ENCODE measurements around the gene KRTAP20-1.

KRTAP20-1 gene, protein sequence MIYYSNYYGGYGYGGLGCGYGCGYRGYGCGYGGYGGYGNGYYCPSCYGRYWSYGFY

DNA sequence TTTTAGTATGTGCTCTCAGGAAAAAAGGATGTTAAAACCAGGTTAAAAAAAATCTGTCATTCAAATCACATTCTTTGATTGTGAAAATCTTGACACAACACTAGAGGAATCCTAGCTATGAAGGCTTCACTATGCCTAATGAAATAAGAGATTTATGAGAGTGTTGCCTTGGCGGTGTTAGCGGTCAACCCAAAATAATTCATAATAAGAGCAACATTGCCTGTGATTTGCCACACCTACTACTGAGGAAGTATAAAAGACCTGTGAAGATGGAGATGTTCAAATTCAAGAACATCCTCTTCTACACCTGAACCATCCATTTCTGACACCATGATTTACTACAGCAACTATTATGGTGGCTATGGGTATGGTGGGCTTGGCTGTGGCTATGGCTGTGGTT, at the start of gene KRTAP20-1:
Gene KRTAP20-1, plus strand, starts transcription at position 301 of the 400 bp plus-strand sequence. Its CDS starts 30 bp downstream, at position 331.
- DNase-seq = no peak

DNA sequence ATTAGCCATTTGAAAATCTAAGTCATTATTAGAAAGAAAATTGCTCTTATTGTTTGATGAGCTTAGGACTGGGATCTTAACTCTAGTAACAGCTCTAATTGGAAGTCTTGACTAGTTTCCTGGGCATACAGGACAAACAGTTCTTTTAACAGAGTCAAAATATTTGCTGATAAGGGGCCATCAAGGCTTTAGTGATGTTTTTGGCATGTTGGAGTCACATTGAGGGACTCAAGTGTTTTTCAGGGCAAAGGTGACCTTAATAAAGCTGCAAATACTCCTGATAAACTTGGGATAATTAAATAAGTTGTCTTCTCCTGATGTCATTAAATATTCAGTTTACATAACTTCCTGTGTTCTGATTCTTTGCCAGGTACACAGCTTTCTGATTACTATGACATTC, 48.6 kb upstream of the KRTAP20-1 start:
- DNase-seq = no peak

DNA sequence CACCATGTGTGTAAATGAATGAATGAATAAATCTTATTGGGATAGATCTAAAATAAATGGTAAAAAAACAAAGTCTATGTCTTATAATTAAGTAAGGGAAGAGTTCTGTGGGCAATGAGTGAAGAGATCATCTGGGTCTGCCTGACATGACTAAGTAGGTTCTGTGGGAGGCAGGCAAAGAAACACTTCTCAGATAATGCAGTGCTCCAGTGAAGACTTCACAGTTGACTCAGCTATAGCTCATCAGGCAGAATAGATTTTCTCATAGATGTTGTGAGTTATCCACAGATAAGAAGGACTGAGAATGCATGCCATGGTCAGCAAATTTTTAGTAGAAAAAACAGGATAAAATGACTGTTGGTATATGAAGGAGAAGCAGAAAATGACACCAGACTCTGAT, 38.5 kb upstream of the KRTAP20-1 start:
- DNase-seq = no peak

DNA sequence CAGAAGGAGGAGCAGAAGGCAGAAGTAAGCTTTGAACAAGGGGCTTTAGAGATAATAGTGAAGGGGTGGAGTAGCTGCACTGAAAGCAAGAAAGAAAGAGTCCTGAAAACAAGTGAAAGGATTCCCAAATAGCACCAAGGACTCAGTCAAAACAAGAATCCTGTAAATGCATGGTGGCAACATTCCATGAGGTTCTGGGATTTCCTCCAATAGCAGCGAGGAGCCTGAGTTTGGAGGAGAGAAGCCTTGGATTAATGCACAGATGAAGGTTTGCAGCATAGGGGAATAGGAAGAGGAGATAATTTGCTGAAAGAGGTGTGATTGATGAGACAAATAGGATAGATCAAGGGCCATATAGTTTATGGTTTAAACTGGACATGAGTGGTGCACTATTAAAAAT, 36.9 kb upstream of the KRTAP20-1 start:
- no peak for DNase-seq

DNA sequence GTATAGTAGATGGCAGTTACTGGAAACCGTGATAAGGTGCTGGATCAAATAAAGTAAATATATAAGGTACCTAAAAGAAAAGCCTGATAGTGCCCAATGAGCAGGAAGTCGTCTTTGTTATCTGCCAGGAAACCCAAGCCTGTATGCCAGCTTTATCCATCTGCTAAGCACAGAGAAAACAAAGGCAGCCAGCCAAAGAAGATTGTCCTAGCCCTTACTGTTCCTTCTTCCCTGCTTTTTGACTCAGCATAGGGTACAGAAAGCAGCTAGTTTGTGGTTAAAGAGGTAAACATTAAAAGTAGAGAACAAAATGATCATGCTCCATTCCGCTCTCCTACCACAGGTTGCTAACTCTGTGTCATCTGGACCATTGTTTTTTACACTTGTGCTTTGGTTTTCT, 36.1 kb upstream of the KRTAP20-1 start:
- no peak for DNase-seq

DNA sequence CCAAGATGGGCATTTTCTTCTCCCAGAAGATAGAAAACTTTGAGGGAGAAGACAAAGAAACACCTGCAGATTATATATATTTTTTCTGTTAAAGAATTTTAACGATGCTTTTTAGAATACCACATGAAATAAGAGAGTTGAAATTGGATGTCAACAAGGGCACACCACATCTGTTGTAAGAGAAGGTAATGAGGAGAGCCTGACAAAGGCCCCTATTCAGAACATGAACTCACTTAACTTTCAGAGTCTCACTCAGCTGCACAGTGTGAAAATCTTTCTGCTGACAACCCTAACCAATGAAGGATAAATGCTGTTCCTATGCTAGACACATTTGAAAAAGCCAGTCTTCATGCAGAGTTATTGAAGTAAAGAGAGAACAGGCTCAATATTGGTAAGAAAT, 33.4 kb upstream of the KRTAP20-1 start:
- DNase-seq = no peak

DNA sequence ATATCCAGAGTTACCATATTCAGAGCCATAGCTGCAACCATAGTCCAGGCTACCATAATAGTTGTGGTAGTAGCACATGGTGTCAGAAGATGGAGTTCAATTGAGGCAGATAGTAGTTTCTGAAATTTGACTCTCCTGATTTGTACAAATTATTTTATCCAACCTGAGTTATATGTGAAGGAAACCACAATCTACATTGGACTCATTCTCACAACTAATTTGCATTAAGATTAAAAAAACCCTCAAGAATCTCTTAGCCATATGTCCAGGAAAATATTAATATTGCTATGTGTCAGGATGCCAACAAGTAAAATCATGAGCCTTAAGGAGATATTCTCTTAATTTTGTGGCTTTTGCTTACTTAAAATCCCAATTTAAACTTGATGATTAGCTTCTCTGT, 25.9 kb upstream of the KRTAP20-1 start, which contains the start of gene KRTAP22-2:
Gene KRTAP22-2, minus strand, starts transcription at position 101 of the 400 bp plus-strand sequence.
- DNase-seq = no peak

DNA sequence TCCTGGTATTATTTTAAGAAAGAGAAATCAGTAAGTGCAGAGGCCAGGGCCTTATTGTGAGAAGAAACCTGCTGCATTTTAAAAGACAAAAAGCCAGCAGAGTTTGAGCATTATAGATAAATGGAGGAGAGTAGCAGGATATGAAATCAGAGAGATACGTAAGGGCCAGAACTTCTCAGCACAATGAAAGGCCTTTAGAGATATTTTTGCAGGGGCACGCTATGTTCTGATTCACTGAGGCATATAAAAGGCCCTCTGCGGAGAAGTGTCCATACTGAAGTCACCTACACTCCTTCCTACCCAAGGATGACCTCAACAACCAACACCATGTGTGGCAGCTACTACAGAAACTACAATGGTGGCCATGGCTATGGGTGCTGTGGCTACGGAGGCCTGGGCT, 24.1 kb upstream of the KRTAP20-1 start, which contains the start of gene KRTAP6-3:
Gene KRTAP6-3, plus strand, starts transcription at position 301 of the 400 bp plus-strand sequence. Its CDS starts 6 bp downstream, at position 307.
- no peak for DNase-seq

DNA sequence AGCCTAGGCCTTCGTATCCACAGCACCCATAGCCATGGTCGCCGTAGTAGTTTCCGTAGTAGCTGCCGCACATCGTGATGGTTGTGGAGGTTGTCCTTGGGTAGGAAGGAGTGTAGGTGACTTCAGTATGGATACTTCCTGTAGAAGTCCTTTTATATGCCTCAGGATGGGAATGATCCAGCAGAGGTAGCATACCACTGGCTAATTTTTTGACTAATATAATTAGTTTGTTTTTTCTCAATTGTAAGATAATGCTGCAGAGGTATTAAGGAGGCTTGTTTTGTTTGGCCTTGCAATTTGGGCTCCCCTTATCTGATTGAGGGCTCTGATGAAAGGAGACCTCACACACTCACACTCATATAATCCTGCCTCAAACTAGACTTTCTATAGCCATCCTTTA, 17.4 kb upstream of the KRTAP20-1 start, which contains the start of gene KRTAP6-2:
Gene KRTAP6-2, minus strand, starts transcription at position 101 of the 400 bp plus-strand sequence. Its CDS starts 28 bp downstream, at position 73.
- DNase-seq = no peak

DNA sequence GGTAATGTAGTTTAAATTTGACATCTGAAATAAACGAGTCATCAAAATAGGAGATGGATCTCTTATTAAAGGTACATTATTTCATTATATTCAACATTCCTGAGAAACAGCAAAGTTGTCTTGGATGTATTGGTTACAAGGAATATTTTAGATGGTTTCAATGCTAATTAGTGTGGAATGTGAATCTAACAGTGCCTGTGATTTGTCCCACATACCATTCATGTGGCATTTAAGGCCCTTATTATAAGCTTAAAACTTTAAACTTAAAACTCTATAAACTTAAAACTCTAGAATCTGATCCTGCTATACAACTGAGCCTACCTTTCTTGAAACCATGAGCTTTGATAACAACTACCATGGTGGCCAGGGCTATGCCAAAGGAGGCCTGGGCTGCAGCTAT, 15.4 kb upstream of the KRTAP20-1 start, which contains the start of gene KRTAP22-1:
Gene KRTAP22-1, plus strand, starts transcription at position 301 of the 400 bp plus-strand sequence.
- no peak for DNase-seq

DNA sequence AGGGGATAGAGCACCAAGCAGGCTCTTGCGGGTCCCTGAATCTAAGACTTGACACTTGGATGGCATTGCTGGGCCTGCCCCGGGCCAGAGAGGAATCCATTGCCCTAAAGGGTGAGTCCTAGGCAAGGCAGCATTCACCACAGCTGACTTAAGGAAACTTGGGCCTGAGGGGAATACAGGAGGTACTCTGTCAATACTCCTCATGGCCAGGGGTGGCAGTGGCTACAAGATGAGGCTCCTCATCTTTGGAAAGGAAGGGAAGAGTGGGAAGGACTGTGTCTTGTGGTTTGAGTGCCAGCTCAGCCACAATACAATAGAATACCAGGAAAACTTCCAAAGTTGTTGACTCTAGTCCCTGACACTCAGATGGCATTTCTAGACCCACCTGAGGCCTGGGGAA, 10.3 kb upstream of the KRTAP20-1 start:
- no peak for DNase-seq

DNA sequence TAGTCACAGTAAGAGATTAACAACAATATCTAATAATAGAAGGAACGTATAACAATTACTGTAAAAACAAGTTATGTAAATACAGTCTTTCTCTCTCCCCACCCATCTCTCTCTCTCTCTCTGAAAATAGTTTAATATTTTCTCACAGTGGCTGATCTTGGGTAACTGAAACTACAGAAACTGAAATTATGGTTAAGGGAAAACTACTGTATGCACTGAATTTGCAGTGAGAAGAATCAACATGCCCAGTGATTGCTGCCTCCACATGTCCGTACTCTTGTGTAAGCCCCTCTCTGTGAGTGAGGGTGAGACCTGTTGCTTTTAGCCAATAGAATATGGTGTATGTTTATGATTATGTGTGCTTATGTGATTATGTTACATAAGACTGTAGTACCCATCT, 4.1 kb upstream of the KRTAP20-1 start:
- DNase-seq = no peak

DNA sequence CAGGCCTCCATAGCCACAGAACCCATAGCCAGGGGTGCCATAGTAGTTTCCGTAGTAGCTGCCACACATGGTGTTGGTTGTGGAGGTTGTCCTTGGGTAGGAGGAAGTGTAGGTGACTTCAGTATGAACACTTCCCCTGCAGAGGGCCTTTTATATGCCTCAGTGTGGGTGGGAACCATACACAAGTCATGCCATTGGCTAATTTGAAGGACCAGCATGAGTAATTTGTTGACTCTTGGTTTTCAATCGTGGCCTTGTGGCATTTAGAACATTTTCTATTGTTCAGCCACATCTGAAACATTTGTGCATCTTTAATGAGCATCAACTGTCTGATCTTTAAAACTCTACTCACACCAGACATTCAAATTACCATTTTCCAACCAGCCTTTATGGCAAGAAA, 2.4 kb upstream of the KRTAP20-1 start, which contains the start of gene KRTAP6-1:
Gene KRTAP6-1, minus strand, starts transcription at position 95 of the 400 bp plus-strand sequence. Its CDS starts 26 bp downstream, at position 69.
- no peak for DNase-seq

DNA sequence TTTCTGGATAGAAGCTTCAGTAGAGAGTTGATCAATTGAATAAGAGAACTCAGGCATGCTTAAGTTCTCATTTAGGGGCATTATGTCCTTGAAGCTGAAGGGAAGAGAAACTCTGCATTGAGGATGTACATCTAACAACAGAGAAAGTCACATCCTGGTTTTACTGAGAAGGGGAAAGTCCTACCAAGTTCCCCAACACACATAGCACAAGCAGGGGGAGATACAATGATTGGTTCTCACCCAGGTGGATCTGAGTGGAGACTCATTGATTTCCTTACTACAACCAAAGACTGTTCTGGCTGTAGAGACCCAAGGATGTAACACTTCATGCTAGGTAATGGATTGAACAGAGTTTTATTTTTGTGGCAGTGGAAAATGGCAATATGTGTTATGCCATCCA, 1.0 kb upstream of the KRTAP20-1 start:
- DNase-seq = no peak

DNA sequence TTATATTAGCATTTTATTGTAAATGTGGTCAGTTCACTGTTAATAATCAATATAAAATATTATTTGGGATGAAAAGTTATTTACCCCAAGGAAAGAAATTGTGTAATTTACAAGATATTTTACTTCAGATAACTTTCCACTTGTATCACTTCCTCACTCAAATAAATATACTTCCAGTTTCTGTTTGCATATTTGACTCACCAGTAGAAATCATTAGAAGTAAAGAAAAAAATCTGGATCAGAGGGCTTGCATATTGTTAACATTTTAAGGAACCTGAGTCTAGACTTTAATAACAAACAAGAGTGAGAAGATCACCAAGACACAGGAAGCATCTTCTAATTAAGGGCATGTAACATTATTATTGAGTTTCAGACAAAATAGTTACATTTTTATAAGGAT, 3.9 kb downstream of the KRTAP20-1 start:
- DNase-seq = no peak

DNA sequence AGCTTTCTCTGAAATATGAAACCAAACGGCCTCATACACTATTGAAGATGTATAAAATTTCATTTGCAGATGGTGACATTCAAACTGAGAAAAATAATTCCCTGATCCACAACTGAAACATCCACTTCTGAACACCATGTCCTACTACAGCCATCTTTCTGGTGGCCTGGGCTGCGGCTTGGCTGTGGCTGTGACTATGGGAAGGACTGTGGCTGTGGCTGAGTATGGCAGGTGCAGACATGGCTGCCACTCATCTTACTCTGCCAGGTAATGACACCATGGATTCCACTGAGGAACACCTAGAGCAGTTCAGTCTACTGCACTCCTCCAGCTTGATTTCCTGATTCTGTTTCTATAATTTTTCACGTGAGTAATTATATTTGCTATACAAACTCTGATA, 4.3 kb downstream of the KRTAP20-1 start, which contains the start of gene KRTAP20-4:
Gene KRTAP20-4, plus strand, starts transcription at position 106 of the 400 bp plus-strand sequence.
- no peak for DNase-seq

DNA sequence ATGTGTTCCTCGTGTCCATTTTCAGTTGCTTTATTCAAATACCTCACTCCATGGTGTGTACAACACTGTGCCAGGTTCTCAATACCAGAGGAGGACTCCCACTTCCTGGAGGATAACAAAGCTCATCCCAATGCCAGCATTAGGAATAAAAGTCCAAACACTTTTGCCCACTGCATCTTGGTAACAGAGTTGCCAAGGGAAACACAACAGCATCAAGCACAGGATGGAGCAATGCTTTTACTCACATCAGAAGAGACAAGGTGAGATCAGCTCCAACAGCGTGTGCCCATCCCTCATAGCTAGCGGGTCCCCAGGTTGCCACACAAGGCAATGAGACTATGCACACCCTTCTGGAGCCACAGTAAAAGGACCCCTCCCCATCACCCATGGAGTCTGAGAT, 7.1 kb downstream of the KRTAP20-1 start:
- DNase-seq = no peak

DNA sequence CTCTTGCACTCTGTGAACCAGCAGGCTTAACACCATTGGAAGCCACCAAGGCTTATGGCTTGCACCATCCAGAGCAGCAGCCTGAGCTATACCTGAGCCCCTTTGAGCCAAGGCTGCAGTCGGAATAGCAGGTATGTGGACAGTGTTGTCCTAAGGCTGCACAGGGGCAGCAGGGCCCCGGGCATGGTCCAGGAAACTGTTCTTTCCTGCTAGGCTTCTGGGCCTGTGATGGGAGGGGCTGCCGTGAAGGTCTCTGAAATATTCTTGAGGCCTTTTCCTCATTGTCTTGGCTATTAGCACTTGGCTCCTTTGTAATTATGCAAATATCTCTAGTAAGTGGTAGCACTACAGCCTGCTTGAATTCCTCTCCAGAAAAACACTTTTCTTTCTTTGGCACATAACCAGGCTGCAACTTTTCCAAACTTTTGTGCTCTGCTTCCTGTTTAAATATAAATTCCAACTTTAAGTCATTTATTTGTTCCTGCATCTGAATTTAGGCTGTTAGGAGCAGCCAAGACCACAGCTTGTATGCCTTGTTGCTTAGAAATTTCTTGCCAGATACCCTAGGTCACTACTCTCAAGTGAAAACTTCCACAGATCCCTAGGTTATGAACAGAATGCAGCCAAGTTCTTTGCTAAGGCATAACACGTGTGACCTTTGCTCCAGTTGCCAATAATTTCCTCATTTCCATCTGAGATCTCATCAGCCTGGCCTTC, 9.4 kb downstream of the KRTAP20-1 start:
- DNase-seq = no peak

DNA sequence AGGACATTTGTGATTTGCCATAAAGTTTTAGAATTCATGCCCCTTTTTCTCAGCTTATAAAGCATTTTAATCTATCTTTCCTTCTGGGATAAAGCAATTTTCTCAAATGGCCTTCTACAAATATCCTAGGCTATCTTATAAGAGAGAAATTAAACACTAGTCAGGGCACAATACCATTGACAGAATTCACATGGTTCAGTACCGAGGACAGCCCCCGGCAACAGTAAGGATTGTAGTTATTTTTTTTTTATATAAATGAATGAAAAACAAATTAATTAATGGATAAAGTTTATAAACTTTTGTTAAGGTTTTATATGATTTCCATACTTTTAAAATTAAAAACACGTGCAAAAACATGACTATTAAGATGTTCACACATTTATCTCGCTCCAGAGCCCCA, 11.9 kb downstream of the KRTAP20-1 start:
- DNase-seq = no peak

DNA sequence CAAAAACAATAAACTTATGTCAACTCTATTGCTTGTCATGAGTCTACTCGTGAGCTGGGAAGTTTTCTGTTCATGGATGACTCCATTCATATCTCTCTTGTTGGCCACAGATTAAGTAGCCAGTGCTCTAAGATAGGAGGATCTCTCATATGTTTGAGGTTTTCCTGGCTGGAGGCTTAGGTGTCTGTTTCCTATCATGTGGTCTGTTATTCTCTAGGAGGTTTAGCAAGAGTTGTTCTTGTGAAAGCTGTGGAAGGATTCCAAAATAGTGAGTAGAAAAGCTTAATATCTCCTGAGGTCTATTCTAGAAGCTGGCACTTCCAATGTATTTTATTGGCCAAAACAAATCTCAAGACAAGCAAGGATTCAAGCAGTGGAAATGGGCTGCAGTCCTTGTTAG, 13.0 kb downstream of the KRTAP20-1 start:
- DNase-seq = no peak

DNA sequence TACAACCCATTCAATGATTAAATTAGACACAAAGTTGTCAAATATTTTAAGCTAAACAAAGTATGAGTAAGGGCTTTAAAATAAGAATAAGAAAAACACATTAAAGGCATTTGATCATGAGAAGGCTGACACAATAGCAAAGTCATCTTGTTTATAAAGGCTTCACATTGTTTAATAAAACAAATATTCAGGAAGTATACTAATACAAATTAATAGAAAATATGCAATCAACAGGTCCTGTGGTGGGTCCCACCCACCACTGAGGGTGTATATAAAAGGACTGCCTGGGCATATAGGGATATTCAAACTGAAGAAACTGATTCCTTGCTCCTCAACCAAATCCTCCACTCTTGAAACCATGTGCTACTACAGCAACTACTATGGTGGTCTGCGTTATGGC, 18.7 kb downstream of the KRTAP20-1 start, which contains the start of gene KRTAP20-2:
Gene KRTAP20-2, plus strand, starts transcription at position 301 of the 400 bp plus-strand sequence. Its CDS starts 58 bp downstream, at position 359.
- DNase-seq = no peak

DNA sequence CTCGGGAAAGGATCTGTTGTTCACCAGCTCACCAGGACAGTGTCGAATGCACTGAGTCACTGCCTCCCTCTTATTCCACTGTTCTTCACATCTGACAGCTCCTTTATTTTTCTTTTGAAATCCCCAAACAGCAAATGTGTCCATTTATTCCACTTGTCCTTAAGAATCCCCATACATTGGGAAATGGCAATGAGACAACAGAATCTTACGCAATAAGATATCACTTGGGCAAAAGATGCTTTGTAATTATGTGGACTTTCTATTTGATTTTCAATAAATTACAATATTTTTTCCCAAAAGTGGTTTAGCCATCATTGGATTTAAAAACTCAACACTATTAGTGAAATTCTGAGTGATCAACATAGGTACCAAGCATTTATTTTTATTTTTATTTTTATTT, 22.5 kb downstream of the KRTAP20-1 start:
- no peak for DNase-seq

DNA sequence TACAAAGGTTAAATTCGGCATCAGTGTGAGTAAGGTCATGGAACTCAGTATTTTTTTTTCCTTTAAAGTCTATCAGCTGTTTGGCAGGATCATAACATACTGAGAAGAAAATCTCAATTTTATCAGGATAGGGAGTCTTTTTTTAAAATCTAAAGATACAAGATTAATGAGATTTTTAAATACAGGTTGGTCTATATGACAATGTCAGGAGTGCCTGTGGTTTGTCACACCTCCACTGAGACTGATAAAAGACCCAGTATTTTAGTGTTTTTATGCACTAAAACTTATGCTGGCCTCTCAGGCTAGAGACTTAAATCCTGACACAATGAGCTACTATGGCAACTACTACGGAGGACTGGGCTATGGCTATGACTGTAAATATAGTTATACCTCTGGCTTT, 26.3 kb downstream of the KRTAP20-1 start, which contains the start of gene KRTAP20-3:
Gene KRTAP20-3, plus strand, starts transcription at position 301 of the 400 bp plus-strand sequence.
- DNase-seq = no peak

DNA sequence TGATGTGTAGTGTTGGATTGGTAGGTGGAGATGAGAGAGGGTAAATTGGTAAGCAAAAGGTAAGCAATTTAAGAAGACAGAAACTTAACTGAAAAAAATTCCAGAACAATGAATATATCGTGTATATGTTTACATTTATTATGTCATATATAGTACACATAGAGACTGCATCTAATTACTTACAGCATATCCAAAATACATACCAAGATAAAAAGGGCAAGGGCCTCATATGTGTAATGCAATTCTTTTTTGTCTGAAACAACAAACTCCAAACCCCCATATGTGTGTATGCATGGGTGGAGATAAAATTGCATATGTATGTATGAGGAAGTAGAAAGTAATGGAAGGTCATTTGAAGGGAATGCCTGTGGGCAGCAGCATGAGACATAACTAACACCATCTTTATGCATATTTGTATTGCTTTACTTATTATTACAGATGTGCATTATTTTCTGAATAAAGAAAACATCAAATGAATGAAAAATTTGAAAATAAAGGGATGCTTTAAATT, 30.7 kb downstream of the KRTAP20-1 start:
- no peak for DNase-seq
